HepG2 (cell line): ENCODE data around the gene S100A6. TPM values are rescaled to one million over a fixed set of nuclear protein-coding genes. Genes with fewer than 3 reads are reported as not detected.

Source experiments
- ELK4 ChIP-seq: sonication (generic); formaldehyde crosslinking; IDR thresholded peaks from 2 replicates; pipeline ENCODE4 v1.9.0; 2021; ENCODE audit warnings: missing genetic modification reagents, borderline replicate concordance
- GABPB1 ChIP-seq: IDR thresholded peaks from 2 replicates; pipeline ENCODE4 v1.6.1; 2016; ENCODE audit warnings: mild to moderate bottlenecking, missing genetic modification reagents, moderate library complexity, missing compliant biosample characterization
- GTF2F1 ChIP-seq: fragments of 150-350 bp; IDR thresholded peaks from 2 replicates; pipeline ENCODE4 v1.6.1; 2014; ENCODE audit warnings: low read length
- NFYC ChIP-seq: IDR thresholded peaks from 2 replicates; pipeline ENCODE4 v1.6.1; 2016; ENCODE audit warnings: missing genetic modification reagents, missing compliant biosample characterization
- RBFOX2 ChIP-seq: fragments of 200-400 bp; formaldehyde crosslinking; IDR thresholded peaks from 2 replicates; pipeline ENCODE4 v1.6.1; 2017; ENCODE audit warnings: low read depth, mild to moderate bottlenecking, low read length
- TFE3 ChIP-seq: IDR thresholded peaks from 2 replicates; pipeline ENCODE4 v1.6.1; 2016
- ZBTB46 ChIP-seq: sonication (generic); formaldehyde crosslinking; IDR thresholded peaks from 2 replicates; pipeline ENCODE4 v1.4.0; 2020; ENCODE audit warnings: mild to moderate bottlenecking, missing genetic modification reagents, borderline replicate concordance
- ZBTB49 ChIP-seq: sonication (generic); formaldehyde crosslinking; IDR thresholded peaks from 2 replicates; pipeline ENCODE4 v1.4.0; 2020; ENCODE audit warnings: missing genetic modification reagents, borderline replicate concordance
- ZNF121 ChIP-seq: sonication (generic); formaldehyde crosslinking; IDR thresholded peaks from 2 replicates; pipeline ENCODE4 v1.5.0; 2020; ENCODE audit warnings: mild to moderate bottlenecking, missing genetic modification reagents
- ZNF687 ChIP-seq: sonication (generic); formaldehyde crosslinking; IDR thresholded peaks from 2 replicates; pipeline ENCODE4 v1.5.1; 2020; ENCODE audit warnings: mild to moderate bottlenecking, missing genetic modification reagents, moderate library complexity
- polyA plus RNA-seq, 8 experiments: library from polyadenylated mRNA; depleted of rRNA in 3 of 8; stranded (reverse) in 7 of 8; unstranded in 1 of 8; fragments of >200 nt; fragmentation: Illumina TruSeq in 4 of 8; extraction: Trizol in 4 of 8; gene quantifications; 2 replicates each; pipeline versions ENCODE4 v1.2.1 to v1.2.3, GENCODE V29; 2011 to 2016; ENCODE audit warnings: low read depth in 4 of 8, missing spikeins in 1 of 8, mixed read lengths in 1 of 8; ENCODE audit not compliant: insufficient read depth in 1 of 8
- total RNA-seq, 5 experiments: library from RNA; depleted of rRNA; stranded (reverse); fragments of >200 nt; fragmentation: Illumina TruSeq; extraction: Trizol; gene quantifications; 2 replicates each; pipeline ENCODE4 v1.2.3, GENCODE V29; 2016; ENCODE audit warnings: low read depth in 1 of 5

S100A6 gene
- total and polyA plus RNA-seq, 2 of the 13 experiments (the other 11 are each of a cell fraction or from before 2014, with no cell fraction given), result 72.9 to 85.0 TPM

GRCh38 chr1:153536012-153536670, 350 bp upstream of the S100A6 start (continued):
- TF ChIP-seq ZBTB46 (CRISPR knock-in tag), result no peak
- no peak for TF ChIP-seq ZBTB49 (CRISPR knock-in tag)
- no peak for TF ChIP-seq GTF2F1
- no peak for TF ChIP-seq ELK4 (CRISPR knock-in tag)
- no peak for TF ChIP-seq ZNF121
- TF ChIP-seq NFYC (CRISPR knock-in tag), result no peak
- peak; percentile 71 for TF ChIP-seq ZNF687 (CRISPR knock-in tag)
- TF ChIP-seq RBFOX2, result 0 out of 2 replicates have a peak, but pooled peaks have one; percentile 41
- peak; percentile 34; the same call in 1 of the 2 replicates for TF ChIP-seq GABPB1 (CRISPR knock-in tag)
- TF ChIP-seq TFE3, result 0 out of 2 replicates have a peak, but pooled peaks have one; percentile 44
- TF ChIP-seq, all 625 proteins: peak for 11
